ENCODE data around the gene EGLN3. TPM values are rescaled to one million over a fixed set of nuclear protein-coding genes. Genes with fewer than 3 reads are reported as not detected.

Gene EGLN3
- polyA plus RNA-seq, 1 donor from 2014 or later, result not detected

DNA sequence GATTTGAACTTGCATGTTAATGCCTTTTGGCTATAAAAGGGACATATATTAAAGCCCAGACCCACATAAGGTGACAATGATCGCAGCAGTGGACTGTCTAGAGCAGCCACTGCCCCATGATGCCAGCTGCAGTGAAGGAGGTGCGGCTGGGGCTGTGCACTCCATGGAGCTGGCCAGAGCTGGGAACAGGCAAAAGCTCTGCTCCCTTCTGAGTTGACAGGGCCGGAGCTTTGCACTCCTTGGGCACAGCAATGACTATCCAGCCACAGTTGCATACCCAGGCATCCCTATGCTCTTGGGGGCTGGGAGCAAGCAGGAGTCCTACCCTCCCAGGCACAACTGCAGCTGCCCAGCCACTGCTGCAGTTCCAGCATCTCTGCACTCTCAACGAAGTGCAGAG, 50.2 kb downstream of the EGLN3 start:
- Histone ChIP-seq H3K27ac (ENCODE audit: low read length) (no peak overlapping the region), H3K4me3 (ENCODE audit: low read length) (no peak overlapping the region), H4K20me1 (ENCODE audit: insufficient read depth) (no peaks in the 10 kb centered on the region), H3K36me3 (ENCODE audit: insufficient read depth, low read length) (no peaks in the 10 kb centered on the region), H3K9me2 (ENCODE audit: insufficient read depth, low read length) (no peaks in the 10 kb centered on the region), H3K9ac (ENCODE audit: low read length) (no peak overlapping the region), H3K79me2 (replicated peaks; ENCODE audit: insufficient read depth, low read length) (no peaks in the 10 kb centered on the region), H3F3A (ENCODE audit: insufficient read depth, low read length, poor library complexity, severe bottlenecking) (no peaks in the 10 kb centered on the region), H2AFZ (ENCODE audit: low read depth, low read length) (no peak overlapping the region), H3K27me3 (ENCODE audit: insufficient read depth, low read depth, low read length) (no peaks in the 10 kb centered on the region), H3K4me2 (ENCODE audit: low read length) (no peak overlapping the region), H3K9me3 (ENCODE audit: low read length) (no peaks in the 10 kb centered on the region)
- no peak for TF ChIP-seq TAF1 (IDR thresholded peaks at IDR 0.05; ENCODE audit: low read depth)

DNA sequence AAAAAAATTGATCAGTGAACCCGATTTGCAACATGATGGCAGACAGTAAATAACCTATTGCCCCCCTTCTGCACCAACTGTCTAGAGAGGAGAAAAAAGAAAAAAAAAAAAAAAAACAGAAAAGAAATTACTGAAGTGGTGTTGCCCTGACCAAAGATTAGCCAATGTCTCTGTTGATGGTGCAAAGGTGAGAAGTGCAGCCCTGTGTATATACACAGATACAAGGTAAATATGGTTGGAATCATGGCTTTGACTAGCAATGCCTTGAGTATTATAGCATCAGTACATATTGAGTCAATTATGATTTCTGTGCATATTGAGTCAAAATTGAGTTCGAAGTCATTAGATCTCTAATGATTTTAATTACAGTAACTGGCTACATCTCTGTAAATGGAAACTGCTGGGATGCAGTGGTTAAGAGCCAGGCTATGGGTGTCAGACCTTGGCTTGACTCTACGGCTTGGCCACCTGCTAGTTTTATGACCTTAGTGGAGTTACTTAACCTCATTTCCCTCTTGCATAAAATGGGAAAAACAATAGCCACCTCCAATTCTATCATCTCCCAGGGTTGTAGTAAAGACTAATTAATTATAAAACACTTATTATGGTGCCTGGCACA, 51.0 kb downstream of the EGLN3 start:
- no peaks in the 10 kb centered on the region for H3K27me3 ChIP-seq (ENCODE audit: insufficient read depth, low read depth, low read length)

DNA sequence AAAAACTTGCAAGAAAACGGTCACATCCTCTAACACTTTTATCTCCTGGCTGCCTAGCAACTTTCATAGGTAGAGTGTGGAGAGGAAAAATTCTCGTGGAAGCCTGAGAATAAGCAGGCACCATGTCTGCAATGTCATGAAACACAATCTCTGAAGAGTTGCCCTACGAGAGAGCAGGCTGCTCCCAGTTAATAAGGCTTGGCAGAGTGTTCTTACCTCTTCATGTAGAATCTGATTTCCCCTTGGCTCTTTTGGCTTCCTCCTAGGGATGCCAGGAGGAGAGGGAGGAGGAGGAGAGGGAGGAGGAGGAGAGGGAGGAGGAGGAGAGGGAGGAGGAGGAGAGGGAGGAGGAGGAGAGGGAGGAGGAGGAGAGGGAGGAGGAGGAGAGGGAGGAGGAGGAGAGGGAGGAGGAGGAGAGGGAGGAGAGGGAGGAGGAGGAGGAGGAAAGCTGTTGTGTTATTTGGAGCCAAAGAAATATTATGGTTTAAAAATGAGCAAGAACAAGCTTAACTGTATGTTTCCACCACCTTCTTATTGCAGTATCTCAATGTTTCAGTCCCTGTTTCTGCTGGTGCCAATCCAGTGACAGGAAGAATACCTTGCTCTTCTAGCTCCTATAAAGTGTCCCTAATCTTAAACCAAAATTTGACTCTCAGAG, 52.9 kb downstream of the EGLN3 start:
- Histone ChIP-seq H3F3A (ENCODE audit: insufficient read depth, low read length, poor library complexity, severe bottlenecking) (no peaks in the 10 kb centered on the region), H3K79me2 (replicated peaks; ENCODE audit: insufficient read depth, low read length) (no peaks in the 10 kb centered on the region), H3K4me3 (ENCODE audit: low read length) (no peak overlapping the region), H3K27ac (ENCODE audit: low read length) (no peak overlapping the region), H3K36me3 (ENCODE audit: insufficient read depth, low read length) (no peaks in the 10 kb centered on the region), H3K9me2 (ENCODE audit: insufficient read depth, low read length) (no peaks in the 10 kb centered on the region), H2AFZ (ENCODE audit: low read depth, low read length) (no peak overlapping the region), H4K20me1 (ENCODE audit: insufficient read depth) (no peaks in the 10 kb centered on the region), H3K27me3 (ENCODE audit: insufficient read depth, low read depth, low read length) (no peaks in the 10 kb centered on the region), H3K4me2 (ENCODE audit: low read length) (no peak overlapping the region), H3K9ac (ENCODE audit: low read length) (no peak overlapping the region), H3K9me3 (ENCODE audit: low read length) (no peaks in the 10 kb centered on the region)
- no peak for TF ChIP-seq TAF1 (IDR thresholded peaks at IDR 0.05; ENCODE audit: low read depth)
- no peak for TF ChIP-seq EP300 (conservative IDR thresholded peaks at IDR 0.05; ENCODE audit: poor library complexity, severe bottlenecking)
- TF ChIP-seq, protein P1, sequence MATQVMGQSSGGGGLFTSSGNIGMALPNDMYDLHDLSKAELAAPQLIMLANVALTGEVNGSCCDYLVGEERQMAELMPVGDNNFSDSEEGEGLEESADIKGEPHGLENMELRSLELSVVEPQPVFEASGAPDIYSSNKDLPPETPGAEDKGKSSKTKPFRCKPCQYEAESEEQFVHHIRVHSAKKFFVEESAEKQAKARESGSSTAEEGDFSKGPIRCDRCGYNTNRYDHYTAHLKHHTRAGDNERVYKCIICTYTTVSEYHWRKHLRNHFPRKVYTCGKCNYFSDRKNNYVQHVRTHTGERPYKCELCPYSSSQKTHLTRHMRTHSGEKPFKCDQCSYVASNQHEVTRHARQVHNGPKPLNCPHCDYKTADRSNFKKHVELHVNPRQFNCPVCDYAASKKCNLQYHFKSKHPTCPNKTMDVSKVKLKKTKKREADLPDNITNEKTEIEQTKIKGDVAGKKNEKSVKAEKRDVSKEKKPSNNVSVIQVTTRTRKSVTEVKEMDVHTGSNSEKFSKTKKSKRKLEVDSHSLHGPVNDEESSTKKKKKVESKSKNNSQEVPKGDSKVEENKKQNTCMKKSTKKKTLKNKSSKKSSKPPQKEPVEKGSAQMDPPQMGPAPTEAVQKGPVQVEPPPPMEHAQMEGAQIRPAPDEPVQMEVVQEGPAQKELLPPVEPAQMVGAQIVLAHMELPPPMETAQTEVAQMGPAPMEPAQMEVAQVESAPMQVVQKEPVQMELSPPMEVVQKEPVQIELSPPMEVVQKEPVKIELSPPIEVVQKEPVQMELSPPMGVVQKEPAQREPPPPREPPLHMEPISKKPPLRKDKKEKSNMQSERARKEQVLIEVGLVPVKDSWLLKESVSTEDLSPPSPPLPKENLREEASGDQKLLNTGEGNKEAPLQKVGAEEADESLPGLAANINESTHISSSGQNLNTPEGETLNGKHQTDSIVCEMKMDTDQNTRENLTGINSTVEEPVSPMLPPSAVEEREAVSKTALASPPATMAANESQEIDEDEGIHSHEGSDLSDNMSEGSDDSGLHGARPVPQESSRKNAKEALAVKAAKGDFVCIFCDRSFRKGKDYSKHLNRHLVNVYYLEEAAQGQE (IDR thresholded peaks at IDR 0.05; ENCODE audit: borderline replicate concordance), result no peak
- TF ChIP-seq, protein P2, sequence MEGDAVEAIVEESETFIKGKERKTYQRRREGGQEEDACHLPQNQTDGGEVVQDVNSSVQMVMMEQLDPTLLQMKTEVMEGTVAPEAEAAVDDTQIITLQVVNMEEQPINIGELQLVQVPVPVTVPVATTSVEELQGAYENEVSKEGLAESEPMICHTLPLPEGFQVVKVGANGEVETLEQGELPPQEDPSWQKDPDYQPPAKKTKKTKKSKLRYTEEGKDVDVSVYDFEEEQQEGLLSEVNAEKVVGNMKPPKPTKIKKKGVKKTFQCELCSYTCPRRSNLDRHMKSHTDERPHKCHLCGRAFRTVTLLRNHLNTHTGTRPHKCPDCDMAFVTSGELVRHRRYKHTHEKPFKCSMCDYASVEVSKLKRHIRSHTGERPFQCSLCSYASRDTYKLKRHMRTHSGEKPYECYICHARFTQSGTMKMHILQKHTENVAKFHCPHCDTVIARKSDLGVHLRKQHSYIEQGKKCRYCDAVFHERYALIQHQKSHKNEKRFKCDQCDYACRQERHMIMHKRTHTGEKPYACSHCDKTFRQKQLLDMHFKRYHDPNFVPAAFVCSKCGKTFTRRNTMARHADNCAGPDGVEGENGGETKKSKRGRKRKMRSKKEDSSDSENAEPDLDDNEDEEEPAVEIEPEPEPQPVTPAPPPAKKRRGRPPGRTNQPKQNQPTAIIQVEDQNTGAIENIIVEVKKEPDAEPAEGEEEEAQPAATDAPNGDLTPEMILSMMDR (IDR thresholded peaks at IDR 0.05; ENCODE audit: poor library complexity, severe bottlenecking), result no peak
- TF ChIP-seq POLR2AphosphoS5 (IDR thresholded peaks at IDR 0.05), result no peak
- no peak for TF ChIP-seq EZH2 (IDR thresholded peaks at IDR 0.05; ENCODE audit: borderline replicate concordance, insufficient read depth, low read length, poor library complexity, severe bottlenecking)
- TF ChIP-seq SMC3 (conservative IDR thresholded peaks at IDR 0.05; ENCODE audit: poor library complexity), result no peak
- TF ChIP-seq RAD21 (conservative IDR thresholded peaks at IDR 0.05), result no peak
- no peak for TF ChIP-seq MXI1 (conservative IDR thresholded peaks at IDR 0.05; ENCODE audit: poor library complexity, severe bottlenecking)

More for the DNA sequence above, 51.0 kb downstream of the EGLN3 start:
- Histone ChIP-seq H3K9ac (ENCODE audit: low read length) (no peak overlapping the region), H3F3A (ENCODE audit: insufficient read depth, low read length, poor library complexity, severe bottlenecking) (no peaks in the 10 kb centered on the region), H2AFZ (ENCODE audit: low read depth, low read length) (no peak overlapping the region), H3K4me3 (ENCODE audit: low read length) (no peak overlapping the region), H3K27ac (ENCODE audit: low read length) (no peak overlapping the region), H3K4me2 (ENCODE audit: low read length) (no peak overlapping the region), H3K36me3 (ENCODE audit: insufficient read depth, low read length) (no peaks in the 10 kb centered on the region), H3K9me3 (ENCODE audit: low read length) (no peaks in the 10 kb centered on the region), H3K79me2 (replicated peaks; ENCODE audit: insufficient read depth, low read length) (no peaks in the 10 kb centered on the region), H4K20me1 (ENCODE audit: insufficient read depth) (no peaks in the 10 kb centered on the region), H3K9me2 (ENCODE audit: insufficient read depth, low read length) (no peaks in the 10 kb centered on the region)
- TF ChIP-seq TAF1 (IDR thresholded peaks at IDR 0.05; ENCODE audit: low read depth) (no peak), POLR2AphosphoS5 (IDR thresholded peaks at IDR 0.05) (no peak), EZH2 (IDR thresholded peaks at IDR 0.05; ENCODE audit: borderline replicate concordance, insufficient read depth, low read length, poor library complexity, severe bottlenecking) (no peak)
- TF ChIP-seq, protein P1 (IDR thresholded peaks at IDR 0.05; ENCODE audit: borderline replicate concordance), result no peak

Measured in neural cell (in vitro differentiated cells).